SIG-M5 treated with dmso at 0.1 percent for 504 hours (cell line): ENCODE results near the gene TSGA10.
A peak's percentile ranks its signal among the peaks of the same experiment; 100 is the strongest.
"Not testable (repeated sequence)": the region's sequence is repeated elsewhere in the genome, so short reads cannot be mapped to it uniquely, and the experiment has no call there.

ENCODE experiments used
- DNase-seq: peaks from one replicate; lab custom pipeline; 2025; ENCODE audit not compliant: unreplicated experiment; lab: John Stamatoyannopoulos, UW

The TSGA10 gene

GRCh38 chr2:99156891-99157290, 2.1 kb upstream of the TSGA10 start:
- DNase-seq = no peak

GRCh38 chr2:99153921-99154604, 679 bp downstream of the TSGA10 start:
- no peak for DNase-seq

- no peak for DNase-seq
Measured at GRCh38 chr2:99152199-99152895, 2.4 kb downstream of the TSGA10 start.

- DNase-seq = peak; percentile 93
Measured at GRCh38 chr2:99150706-99151105, 4.0 kb downstream of the TSGA10 start.

GRCh38 chr2:99141110-99142108, 13.3 kb downstream of the TSGA10 start, which contains the start of gene C2orf15:
Gene C2orf15 (plus strand): TSS chr2:99141707. CDS start chr2:99150559, 8,852 bp downstream.
- peak; percentile 90 for DNase-seq

- no peak for DNase-seq
Measured at GRCh38 chr2:99140860-99141109, 14.0 kb downstream of the TSGA10 start.

GRCh38 chr2:99140056-99140859, 14.5 kb downstream of the TSGA10 start:
- no peak for DNase-seq

GRCh38 chr2:99139003-99139402, 15.7 kb downstream of the TSGA10 start:
- DNase-seq = no peak

GRCh38 chr2:99135044-99135556, 19.6 kb downstream of the TSGA10 start:
- DNase-seq = not testable (repeated sequence)

- DNase-seq = peak; percentile 23
Measured at GRCh38 chr2:99127981-99128380, 26.8 kb downstream of the TSGA10 start.

GRCh38 chr2:99112617-99113016, 42.1 kb downstream of the TSGA10 start:
- DNase-seq = no peak

- no peak for DNase-seq
Measured at GRCh38 chr2:99111945-99112344, 42.8 kb downstream of the TSGA10 start.

- DNase-seq = no peak
Measured at GRCh38 chr2:99111236-99111635, 43.5 kb downstream of the TSGA10 start.

GRCh38 chr2:99106913-99107312, 47.8 kb downstream of the TSGA10 start:
- DNase-seq = peak; percentile 47

- DNase-seq = no peak
Measured at GRCh38 chr2:99104006-99104405, 50.7 kb downstream of the TSGA10 start.

- DNase-seq = peak; percentile 79
Measured at GRCh38 chr2:99101697-99102096, 53.0 kb downstream of the TSGA10 start.

GRCh38 chr2:99096728-99097127, 58.0 kb downstream of the TSGA10 start:
- DNase-seq = no peak

- peak; percentile 30 for DNase-seq
Measured at GRCh38 chr2:99088017-99088416, 66.7 kb downstream of the TSGA10 start.

GRCh38 chr2:99086385-99086784, 68.4 kb downstream of the TSGA10 start:
- DNase-seq = no peak

- DNase-seq = peak; percentile 44
Measured at GRCh38 chr2:99085421-99085820, 69.3 kb downstream of the TSGA10 start.

GRCh38 chr2:99084256-99084655, 70.5 kb downstream of the TSGA10 start:
- no peak for DNase-seq
